Stimulated activated CD8-positive, alpha-beta memory T cell treated with anti-CD3 and anti-CD28 coated beads, Interleukin-4, amount 100 ng/mL, for 24 hours (primary cell): Measurements from ENCODE around the gene JAML.
"Not testable (repeated sequence)": the region's sequence is repeated elsewhere in the genome, so short reads cannot be mapped to it uniquely, and the experiment has no call there.

Experiments used
- DNase-seq: peaks from one replicate; pipeline ENCODE4 v3.0.0-alpha.2; 2020; ENCODE audit warnings: low read depth

Gene JAML

DNA sequence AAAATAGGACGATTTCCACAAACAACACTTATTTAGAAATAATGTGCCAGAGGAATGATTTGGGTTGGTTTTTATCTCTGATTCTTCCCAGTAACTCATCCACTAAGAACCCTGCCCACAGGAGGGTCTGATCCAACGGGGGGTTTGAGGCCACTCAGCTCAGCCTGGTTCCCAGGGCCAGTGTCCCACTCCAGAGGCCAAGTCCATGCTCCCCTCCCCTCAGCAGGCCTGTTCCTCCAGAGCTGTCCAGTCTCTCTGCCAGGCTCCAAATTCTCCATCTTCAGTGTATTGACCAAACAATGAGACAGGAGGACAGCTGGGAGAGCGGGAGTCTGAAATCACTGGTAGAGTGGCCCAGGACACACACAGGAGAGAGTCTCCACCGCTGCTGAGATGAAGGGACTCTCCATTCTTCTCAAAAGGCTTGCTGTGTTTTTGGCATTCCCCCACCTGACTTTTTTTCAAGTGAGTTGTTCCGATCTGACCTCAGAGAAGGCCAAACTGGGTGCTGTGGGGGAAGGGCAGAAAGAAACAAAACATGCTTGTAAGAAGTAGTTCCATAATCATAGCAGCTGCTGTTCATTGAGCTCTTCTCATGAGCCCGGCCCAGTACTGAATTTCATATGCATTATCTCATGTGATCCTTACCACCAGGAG lies 30.8 kb downstream of the JAML start:
- no peak for DNase-seq

DNA sequence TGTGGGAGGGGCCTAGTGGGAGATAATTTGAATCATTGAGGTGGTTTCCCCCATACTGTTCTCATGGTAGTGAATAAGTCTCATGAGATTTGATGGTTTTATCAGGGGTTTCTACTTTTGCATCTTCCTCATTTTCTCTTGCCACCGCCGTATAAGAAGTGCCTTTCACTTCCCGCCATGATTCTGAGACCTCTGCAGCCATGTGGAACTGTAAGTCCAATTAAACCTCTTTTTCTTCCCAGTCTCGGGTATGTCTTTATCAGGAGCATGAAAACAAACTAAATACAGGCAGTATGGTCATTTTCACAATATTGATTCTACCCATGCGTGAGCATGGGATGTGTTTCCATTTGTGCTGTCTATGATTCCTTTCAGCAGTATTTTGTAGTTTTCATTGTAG lies 32.0 kb downstream of the JAML start:
- not testable (repeated sequence) for DNase-seq

DNA sequence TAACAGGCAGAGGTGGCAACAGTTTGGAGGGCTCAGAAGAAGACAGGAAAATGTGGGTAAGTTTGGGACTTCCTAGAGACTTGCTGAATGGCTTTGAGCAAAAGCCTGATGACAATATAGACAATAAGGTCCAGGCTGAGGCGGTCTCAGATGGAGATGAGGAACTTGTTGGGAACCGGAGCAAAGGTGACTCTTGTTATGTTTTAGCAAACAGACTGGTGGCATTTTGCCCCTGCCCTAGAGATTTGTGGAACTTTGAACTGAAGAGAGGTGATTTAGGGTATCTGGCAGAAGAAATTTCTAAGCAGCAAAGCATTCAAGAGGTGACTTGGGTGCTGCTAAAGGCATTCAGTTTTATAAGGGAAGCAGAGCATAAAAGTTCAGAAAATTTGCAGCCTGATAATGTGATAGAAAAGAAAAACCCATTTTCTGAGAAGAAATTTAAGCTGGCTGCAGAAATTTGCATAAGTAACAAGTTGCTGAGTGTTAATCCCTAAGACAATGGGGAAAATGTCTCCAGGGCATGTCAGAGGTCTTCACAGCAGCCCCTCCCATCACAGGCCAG lies 33.8 kb downstream of the JAML start:
- DNase-seq, result not testable (repeated sequence)

DNA sequence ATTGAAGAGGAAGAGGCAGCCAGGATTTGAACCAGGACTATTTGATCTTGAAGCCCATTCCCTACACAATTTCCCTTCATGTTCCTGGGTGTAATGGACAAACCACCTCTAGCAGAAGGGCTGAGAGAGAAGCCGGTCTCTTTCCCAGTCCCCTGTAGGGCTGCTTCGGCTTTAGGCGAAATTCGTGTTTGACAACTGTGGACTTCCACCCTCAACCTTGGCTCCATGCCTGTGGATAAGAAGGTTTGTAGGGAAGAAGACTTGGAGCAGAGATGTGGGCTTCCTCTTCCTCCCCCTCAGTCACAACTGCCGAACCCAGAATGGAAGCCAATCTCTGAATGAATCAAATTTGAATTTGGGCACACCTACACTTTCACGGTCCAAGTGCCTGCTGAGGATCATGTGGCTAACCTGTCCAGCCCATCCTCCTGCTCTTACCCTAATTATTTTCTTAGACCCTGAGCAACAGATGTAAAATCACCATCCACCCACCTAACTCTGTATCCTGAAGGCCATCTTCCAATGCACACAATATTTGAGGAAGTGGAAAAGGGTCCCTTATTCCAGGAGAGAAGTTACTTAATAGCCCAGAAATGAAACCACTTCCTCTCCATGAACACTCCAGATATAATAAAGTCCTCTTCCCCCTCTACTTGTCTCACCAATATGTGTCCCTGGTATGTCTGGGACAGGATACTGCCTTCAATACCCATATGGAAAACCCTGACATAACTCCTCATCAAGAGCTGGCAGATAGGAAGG lies 38.3 kb downstream of the JAML start:
- DNase-seq, result no peak

DNA sequence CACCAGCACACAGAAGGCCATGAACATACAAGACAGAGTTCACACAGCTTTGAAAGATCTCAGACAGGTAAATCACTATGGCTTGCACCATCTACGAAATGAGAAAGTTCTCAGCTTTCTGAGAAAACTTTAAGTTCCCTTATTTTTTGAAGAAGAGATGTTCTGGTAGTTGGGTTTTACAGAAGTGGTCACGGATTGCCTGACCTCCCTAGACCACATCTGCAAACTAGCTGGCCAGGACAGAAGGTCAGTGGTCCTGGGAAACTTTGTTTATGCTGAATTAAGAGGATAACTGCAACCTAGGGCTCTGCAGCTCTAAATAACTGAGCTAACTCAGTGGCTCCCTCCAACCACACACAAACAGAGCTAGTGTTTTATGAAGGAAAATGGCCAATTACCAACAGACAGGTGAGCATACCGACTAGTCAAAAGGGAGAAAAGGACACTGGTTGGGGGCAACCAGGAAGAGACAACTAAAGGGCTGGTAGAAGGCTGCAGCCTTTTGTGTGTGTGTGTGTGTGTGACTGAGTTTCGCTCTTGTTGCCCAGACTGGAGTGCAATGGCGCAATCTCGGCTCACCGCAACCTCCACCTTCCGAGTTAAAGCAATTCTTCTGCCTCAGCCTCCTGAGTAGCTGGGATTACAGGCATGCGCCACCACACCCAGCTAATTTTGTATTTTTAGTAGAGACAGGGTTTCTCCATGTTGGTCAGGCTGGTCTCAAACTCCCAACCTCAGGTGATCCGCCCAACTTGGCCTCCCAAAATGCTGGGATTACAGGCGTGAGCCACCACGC lies 39.8 kb downstream of the JAML start:
- DNase-seq, result no peak

DNA sequence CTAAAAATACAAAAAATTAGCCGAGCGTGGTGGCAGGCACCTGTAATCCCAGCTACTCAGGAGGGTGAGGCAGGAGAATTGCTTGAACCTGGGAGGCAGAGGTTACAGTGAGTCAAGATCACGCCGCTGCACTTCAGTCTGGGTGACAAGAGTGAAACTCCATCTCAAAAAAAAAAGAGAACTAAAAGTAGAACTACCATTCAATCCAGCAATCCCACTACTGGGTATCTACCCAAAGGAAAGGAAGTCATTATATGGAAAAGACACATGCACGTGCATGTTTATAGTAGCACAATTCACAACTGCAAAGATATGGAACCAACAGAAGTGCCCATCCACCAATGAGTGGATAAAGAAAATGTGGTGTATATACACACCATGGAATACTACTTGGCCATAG lies 41.1 kb downstream of the JAML start:
- DNase-seq, result not testable (repeated sequence)

DNA sequence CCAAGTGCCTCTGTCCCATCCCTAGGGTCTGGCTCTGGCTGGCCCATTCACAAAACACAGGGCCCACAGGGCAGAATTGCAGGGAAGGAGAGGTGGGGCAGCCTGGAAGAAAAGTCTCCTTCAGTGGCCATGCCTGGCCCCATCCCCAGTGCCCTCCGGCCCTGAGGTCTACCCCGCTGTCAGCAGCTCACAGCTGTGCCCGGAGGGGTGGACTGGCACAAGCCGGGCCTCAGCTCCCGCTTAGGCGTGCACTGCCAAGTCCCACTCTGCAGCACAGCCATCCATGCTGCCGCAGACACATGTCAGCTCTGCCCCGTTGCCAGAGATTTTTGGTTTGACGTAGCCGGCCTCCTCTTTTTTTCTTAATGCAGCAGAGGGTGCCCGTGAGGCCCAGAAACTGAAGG lies 44.5 kb downstream of the JAML start:
- no peak for DNase-seq

DNA sequence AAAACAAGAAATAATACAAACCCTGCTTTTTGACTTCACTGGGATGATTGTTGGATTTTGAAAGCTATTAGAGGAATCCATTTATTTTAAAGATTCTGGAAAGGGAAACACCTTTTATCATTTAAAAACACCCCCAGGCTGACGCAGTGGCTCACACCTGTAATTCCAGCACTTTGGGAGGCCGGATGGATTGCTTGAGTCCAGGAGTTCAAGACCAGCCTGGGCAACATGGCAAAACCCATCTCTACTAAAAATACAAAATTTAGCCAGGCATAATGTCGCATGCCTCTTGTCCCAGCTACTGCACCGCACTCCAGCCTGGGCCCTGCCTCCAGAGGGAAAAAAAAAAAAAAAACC lies 48.1 kb downstream of the JAML start:
- no peak for DNase-seq

DNA sequence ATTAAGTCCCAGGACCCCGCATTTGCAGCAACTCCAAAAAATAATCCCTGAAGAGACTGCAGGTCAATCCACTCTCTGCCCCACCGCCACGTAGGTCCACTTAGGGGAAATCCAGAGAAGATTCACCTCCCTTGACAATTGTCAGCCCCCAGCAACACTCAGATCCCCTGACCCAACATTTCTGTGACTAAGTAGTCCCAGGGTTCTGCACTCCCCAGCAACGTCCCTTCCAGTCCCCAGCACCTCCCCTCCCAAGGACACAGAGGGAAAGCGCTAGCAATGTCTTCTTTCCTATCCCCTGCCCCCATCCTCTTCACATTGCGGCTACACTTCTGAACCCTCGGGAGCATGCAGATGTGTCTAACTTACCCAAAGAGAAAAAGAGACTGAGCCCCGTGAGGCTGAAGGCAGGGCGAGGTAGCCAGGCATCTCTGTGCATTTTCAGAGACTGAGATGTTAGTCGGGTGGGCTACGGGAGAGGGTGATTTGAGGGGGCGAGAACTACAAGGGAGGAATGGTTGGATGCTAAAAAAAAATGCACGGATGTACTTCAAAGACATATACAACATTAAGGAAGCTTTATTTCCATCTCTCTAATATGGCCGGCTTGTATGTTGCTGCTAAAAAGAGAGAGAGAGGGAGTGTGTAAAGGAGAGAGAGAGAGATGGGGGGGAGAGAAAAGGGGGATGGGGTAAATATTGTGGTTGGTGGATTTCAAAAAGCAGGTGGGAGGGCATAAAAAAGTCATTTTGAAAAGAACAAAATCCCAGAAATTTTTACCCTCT lies 48.6 kb downstream of the JAML start, which contains the start of gene SCN2B:
Gene SCN2B (minus strand): TSS at position 647 of the 785 bp plus-strand sequence. CDS start 208 bp downstream, at position 439.
- DNase-seq, result no peak

DNA sequence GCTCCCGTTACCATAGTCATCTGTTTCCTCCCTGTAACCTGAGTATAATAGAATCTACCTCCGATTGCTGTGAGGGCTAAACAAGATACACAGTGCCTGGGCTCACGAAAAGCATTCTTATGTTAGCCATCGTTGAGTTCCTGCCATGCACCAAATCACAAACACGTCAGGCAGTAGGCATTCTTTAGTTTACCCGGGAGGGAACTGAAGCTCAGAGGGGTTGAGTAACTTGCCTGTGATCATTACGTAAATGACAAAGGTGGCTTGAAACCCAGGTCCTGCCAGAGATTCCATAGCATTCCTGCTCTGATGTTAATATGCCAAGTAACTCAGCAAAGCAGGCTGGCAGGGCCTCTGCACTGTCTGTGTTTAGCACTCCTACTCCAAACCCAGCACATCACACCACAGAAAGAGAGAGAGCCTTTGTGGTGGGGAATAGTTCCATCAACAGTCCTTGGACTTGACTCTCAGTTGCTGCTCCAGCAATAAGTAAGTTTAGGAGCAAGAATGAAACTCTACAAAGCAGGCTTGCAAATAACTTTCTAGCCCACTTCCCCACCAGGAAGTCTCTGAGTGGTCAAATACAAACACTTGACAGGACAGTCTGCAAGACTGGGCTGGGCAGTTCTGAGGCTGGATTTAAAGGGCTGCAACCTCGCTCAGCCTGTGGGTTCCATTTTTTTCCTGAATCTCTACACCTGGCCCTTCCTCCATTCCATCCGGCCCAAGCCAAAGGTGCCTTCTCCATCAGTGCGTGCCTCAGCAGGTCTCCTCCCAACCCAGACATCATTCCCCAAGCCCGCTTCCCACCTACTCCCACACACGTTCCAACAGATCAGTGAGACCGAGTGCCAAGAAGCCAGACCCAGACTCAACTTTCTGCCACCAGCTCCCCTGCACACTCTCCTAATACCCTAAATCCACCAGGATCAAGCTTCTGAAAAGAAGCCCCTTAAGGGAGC lies 49.5 kb downstream of the JAML start:
- no peak for DNase-seq

DNA sequence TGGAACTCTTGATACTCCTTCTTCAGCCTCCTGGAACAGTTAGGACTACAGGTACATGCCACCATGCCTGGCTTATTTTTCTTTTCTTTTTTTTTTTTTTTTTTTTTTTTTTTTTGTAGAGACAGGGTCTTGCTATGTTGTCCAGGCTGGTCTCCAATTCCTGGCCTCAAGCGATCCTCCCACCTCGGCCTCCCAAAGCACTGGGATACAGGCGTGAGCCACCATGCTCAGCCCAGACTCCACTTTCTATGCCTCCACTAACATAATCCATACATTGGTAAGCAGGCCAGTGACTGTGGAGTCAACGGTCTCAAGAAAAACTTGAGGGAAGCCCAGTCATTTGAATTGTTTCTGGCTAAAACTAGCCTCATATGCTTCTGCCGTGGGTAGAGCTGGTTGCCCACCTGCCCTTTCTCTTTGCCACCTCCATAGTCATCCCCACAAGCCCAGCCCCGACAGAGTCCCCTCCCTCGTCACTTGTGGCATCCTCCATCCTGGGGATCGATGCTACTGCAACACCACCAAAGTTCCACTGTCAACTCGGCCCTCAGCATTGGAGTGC lies 50.7 kb downstream of the JAML start:
- no peak for DNase-seq

DNA sequence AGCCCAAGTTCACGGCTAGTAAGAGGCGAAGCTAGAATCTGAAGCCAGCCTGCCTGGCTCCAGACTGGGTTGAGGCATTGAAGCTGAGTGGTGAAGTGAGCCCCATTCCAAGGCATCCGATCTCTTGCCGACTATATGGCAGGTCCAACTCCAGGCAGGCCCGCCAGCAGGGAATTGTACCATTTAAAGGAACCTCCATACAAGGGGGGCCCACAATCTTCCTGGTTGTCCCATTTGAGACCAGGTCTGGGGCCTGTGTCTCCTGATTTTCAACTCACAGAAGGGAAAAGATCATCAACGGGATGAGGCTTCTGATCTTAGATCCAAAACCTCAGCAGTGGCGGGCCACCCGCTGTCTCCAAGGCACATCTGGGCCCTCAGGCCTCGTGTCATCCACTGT lies 52.5 kb downstream of the JAML start:
- no peak for DNase-seq

DNA sequence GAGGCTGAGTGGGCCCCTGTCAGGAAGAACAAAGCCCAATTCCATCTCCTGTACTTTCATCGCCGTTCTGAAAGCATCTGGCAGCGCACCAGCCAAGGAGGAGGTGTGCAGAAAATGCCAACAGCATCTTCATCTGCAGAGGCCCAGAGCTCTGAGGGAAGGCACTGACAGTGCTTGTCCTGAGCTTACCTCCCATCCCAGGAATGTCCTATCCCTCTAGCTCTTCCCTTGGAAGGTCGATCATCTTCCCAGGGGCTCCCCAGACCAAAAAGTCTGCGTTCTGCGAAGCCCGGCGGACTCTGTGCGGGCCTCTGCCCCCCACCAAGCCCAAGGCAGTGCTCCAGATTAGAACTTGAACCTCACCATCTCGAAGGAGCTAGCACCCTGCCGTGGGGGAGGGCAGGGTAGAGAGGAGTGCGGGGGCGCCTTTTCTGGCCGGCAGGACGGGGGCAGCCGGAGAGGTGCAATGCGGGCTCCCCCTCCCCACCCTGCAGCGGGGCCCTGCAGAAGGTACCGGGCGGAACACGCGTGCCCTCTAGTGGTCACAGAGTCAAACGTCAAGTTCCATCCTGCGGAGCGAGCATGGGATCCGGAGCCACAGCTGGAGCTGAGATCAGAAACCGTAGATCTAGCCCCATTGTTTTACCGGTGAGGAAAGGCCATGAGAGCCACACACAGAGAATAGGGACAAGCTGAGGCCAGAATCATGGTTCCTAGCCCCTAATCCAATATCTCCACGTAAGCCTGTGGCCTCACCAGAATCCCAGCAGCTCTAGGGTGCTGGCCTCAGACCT lies 53.3 kb downstream of the JAML start:
- peak; percentile 59 for DNase-seq

DNA sequence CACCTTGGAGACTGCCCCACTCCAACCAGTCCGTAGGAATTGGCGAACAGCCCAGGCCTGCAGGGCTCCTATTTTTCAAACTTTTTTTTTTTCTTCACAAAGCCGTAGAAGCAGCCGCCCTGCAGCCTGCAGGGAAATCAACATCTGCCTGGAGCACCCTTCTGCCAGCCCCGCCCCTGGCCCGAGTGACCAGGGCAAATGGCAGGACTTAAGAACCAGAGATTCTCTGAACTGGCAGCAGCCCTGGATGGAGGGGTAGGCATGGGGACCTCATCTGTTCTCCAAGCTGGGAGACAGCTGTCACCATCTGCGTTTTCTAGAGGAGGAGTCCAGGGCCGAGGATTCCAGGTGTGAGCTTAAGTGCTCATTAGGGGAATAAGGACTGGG lies 53.9 kb downstream of the JAML start:
- DNase-seq, result no peak

DNA sequence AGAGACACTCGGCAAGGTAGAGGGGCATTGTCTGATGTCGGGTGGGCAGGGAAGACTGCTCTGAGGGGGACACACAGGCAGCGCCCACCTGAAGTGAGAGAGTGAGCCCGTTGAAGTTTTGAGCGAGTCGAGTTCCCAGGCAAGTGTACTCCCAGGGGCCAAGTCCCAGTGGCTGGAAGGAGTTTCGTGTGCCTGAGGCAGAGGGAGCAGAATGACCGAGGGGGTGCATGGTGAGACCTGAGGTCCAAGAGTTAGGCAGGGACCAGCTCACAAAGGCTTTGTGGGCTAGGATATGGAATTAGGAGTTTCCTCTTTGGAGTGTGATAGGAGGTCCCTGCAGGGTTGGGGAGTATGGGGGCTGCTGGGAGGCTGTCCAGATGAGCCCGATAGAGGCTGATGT lies 54.6 kb downstream of the JAML start:
- no peak for DNase-seq

DNA sequence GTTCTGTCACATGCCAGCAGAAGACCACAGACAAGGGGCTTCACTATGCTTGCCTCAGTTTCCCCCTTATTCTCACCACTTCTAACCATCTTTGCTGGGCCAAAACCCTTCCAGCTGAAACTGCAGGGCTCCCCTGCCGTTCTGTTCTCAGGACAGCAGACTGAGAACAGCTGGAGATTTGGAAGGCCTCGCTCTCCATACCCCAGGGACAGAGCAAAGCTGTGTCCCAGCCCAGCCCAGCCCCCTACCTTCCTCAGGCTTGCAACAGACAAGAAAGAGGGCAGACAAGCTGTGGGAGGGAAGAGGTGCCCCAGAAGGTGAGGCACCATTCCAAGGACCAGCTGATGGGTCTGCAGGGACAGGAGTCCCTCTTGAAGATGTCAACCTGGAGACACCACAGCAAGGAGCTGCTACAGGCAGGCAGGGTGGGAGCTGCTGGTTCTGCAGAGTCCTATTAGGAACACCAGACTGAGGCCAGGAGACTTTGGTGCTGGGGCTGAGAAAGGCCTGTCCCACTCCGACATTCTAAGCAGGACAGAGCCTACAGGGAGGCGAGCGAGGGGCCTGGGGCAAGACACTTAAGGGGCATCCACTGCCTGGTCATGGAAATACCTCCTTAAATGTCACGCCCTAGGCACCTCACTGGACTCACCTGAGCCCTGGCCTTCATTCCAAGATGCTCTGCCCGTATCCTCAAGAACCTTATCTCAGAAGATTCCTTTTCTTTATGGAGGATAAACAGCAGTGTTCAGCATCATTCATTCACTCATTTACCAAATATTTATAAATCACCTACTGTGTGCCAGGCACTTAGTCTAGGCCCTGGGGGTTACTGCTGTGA lies 55.3 kb downstream of the JAML start:
- no peak for DNase-seq

DNA sequence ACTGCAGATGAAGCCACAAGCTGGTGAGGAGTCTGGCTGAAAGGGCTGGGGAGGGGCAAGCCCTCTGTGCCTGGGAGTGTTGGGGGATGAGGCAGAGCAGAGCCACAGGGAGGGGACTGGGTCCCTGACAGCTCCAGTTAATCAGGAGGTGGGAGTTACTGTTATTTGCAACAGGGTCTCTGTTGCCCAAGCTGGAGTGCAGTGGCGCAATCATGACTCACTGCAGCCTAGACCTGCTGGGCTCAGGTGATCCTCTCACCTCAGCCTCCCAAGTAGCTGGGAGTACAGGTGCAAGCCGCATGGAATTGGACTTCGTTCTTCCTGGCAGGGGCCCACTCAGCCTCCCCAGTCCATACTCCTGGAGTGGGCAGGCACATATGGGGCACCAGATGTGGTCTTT lies 56.1 kb downstream of the JAML start:
- no peak for DNase-seq

DNA sequence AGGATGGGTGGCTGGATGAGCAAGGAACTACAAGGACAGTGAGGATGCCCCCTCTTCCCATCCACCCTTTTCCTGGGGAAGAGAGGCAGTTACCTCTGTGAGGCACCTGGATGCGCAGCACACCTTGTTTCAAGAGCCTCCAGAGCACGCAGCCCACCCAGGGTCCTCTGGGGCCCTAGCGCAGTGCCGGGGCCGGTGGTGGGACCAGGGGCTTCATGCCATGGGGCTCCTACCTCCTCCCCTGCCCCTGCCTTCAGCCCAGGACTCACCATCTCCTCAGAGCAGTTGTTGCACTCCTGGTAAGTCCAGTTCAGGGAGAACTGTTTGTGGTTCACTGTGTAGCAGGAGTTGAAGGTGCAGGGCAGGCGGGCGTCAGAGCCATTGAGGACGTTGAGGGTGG lies 56.5 kb downstream of the JAML start:
- DNase-seq, result no peak

DNA sequence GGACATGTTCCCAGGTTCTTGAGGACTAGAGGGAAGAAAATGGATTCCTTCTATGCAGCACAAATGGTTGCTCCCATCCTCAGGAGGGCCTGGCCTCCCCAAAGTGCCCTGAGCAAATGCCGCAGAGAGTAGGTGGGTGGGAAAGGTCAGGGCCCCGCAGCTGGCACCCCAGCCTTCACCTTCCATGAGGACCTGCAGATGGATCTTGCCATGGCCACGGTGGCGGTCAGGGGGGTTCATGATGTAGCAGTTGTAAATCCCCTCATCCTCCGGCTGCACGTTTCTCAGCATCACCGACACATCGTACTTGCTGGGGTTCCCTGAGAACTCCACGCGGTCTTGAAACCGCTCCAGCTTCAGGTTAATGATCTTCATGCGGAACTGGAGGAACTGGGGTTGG lies 56.9 kb downstream of the JAML start:
- no peak for DNase-seq
